GM18502 (cell line): Measurements from ENCODE around the gene RAB8B.

Source experiments
- ATAC-seq: cut with Tn5 transposase; IDR thresholded peaks from one replicate; pipeline ENCODE4 v1.9.1; 2021; ENCODE audit warnings: mild to moderate bottlenecking; ENCODE audit not compliant: unreplicated experiment, poor library complexity

Gene RAB8B

DNA sequence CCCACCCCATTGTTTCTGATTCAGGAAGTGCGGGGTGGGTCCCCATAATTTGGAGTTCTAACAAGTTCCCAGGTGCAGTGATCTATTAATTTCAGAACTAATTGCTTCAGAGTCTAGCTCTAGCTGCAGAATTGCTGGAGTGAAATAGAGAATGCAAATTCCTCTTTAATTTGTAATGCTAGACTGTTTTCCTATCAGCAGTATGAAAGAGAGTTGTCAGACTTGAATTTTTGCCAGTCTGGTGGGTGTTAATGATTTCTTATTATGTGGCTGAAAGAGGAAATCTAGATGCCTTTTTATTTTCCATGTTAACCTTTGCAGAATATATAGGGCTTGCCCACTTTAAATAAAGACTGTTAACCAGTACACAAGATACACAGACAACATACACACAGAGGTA, 111.7 kb downstream of the RAB8B start:
- no peak for ATAC-seq

DNA sequence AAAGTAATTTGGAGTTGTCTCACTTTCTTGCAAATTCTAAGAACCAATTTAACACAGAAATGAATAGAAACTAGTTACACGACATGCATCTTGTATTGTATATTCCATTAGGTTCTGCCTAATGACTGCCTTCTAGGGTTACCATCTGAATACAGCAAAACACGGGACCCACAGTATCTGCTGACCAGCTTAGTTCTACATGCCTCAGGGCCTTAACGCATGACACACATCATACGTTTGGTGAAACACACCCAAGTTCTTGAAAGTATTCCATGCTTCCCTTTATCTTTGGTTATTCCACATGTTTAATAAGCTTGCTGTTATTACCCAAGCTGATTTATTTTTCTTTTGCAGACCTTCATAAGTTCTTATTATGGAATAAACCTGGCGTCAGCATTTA, 115.9 kb downstream of the RAB8B start:
- ATAC-seq: no peak

GRCh38 chr15:63306492-63307073, 117.2 kb downstream of the RAB8B start:
- ATAC-seq: no peak

DNA sequence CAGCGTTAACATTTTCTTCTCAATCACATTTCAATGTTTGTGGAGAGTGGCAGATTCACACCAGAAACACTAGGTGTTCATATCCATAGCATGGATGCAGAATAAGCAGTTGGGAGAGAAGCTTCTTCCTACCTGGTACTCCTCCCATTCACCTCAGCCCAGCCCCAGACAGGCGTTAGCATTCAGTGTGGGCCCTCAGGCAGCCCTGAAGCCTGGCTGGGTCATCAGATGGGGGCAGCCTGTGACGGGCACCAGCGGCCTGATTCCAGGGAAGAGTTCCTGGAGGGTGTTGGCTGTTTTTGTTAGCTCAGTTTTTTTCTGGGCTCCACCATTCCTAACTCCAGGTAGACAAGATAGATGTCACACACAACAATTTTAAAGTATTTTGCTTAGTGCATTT, 119.1 kb downstream of the RAB8B start:
- no peak for ATAC-seq

DNA sequence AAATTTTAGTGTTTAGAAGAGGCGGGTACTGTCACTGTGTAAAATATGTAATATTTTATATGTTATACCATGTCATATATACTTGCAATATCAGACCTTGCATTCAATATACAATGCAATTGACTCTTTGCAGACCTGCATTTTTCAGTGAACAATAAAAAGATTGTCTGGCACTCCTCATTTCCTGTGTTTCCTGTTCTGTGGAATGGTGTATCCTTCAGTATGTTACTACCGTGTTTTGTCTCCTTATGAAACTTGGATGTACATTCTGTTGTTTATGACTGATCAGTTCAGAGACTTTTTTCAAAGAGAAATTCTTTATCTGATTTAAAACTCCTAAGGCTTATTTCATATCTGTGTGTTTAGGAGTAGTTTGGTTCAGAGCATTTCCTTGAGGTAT, 119.5 kb downstream of the RAB8B start:
- ATAC-seq: no peak

- ATAC-seq: no peak
These were observed 121.2 kb downstream of the RAB8B start for GRCh38 chr15:63310646-63311045.

- ATAC-seq: no peak
These were observed 122.9 kb downstream of the RAB8B start for GRCh38 chr15:63312286-63312685.

DNA sequence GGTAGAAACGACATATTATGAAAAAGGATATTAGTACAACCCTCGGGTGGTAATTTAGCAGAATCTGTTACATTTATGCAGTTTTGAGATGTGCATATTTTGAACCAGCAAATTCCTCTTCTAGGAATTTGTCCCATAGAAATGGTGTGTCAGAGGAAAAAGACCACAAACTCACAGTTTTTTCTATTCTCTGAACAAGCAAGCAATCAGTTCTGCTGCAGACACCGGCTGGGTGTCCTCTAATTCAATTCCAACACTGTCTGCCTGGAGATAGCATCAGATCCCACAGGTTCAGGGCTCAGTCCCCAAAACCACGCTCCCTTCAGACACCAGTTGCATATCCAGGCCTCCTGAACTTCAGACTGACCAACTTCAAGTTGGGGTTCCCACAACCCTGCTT, 124.4 kb downstream of the RAB8B start:
- no peak for ATAC-seq

GRCh38 chr15:63314409-63314808, 125.0 kb downstream of the RAB8B start:
- ATAC-seq: no peak
